GM19193 (cell line): ENCODE measurements around the gene NCOA6.

Experiments used
- POLR2A ChIP-seq: IDR thresholded peaks from 4 replicates; pipeline ENCODE4 v1.6.1; 2011; ENCODE audit not compliant: insufficient read depth, insufficient read length; ENCODE audit errors: extremely low read depth

NCOA6 gene

GRCh38 chr20:34825530-34826362, at the start of gene NCOA6:
Gene NCOA6 (minus strand): TSS chr20:34825651. CDS start chr20:34782355, 43,296 bp downstream.
- TF ChIP-seq POLR2A = peak; percentile 39

GRCh38 chr20:34874094-34874654, 48.7 kb upstream of the NCOA6 start:
- TF ChIP-seq POLR2A = no peak

- no peak for TF ChIP-seq POLR2A
Measured at GRCh38 chr20:34873583-34874093, 48.2 kb upstream of the NCOA6 start.

- peak; percentile 52 for TF ChIP-seq POLR2A
Measured at GRCh38 chr20:34872622-34873224, 47.3 kb upstream of the NCOA6 start, which contains the start of gene GGT7. Gene GGT7 (minus strand): TSS chr20:34872856. CDS start chr20:34872815, 41 bp downstream.

- no peak for TF ChIP-seq POLR2A
Measured at GRCh38 chr20:34871966-34872621, 46.6 kb upstream of the NCOA6 start.

GRCh38 chr20:34871320-34871926, 46.0 kb upstream of the NCOA6 start:
- TF ChIP-seq POLR2A = no peak

GRCh38 chr20:34864216-34864615, 38.8 kb upstream of the NCOA6 start:
- TF ChIP-seq POLR2A = no peak

GRCh38 chr20:34863421-34863965, 38.0 kb upstream of the NCOA6 start:
- no peak for TF ChIP-seq POLR2A

- TF ChIP-seq POLR2A = no peak
Measured at GRCh38 chr20:34862724-34863123, 37.3 kb upstream of the NCOA6 start.

GRCh38 chr20:34861386-34862084, 36.1 kb upstream of the NCOA6 start:
- TF ChIP-seq POLR2A = no peak

GRCh38 chr20:34859826-34860545, 34.5 kb upstream of the NCOA6 start:
- no peak for TF ChIP-seq POLR2A

GRCh38 chr20:34859367-34859766, 33.9 kb upstream of the NCOA6 start:
- TF ChIP-seq POLR2A = no peak

- TF ChIP-seq POLR2A = no peak
Measured at GRCh38 chr20:34852298-34852697, 26.8 kb upstream of the NCOA6 start.
